HG03196 (cell line): ENCODE measurements around the gene IQCN.

Source experiments
- ATAC-seq: cut with Tn5 transposase; IDR thresholded peaks from one replicate; pipeline ENCODE4 v1.9.1; 2021; ENCODE audit not compliant: unreplicated experiment

IQCN gene

DNA sequence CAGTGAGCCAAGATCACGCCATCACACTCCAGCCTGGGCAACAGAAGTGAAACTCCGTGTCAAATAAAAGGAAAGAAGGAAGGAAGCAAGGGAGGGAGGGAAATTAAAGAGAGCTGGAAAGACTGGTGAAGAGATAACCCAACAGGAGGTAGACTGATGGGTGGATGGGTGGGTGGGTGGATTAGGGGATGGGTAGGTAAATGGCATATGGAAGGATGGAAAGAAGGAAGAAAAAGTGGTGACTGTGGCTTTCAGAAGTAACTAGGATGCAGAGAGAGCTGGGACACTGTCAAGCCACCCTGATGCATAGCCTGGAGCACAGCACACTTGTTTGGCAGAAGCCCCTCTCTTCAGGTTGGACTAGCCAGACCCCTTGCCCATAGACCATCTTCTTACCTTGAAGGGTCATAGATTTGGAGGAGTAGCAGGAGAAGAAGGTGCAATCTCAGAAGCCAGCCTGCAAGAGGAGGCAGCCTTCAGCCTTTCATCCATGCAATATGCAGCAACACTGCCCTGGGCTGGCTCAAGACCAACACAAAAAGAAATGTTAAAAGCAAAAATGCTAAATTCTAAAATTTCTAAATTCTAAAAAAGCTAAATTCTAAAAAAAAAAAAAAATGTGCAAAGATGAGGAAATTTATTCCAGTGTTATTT, 5.1 kb downstream of the IQCN start:
- ATAC-seq: no peak

DNA sequence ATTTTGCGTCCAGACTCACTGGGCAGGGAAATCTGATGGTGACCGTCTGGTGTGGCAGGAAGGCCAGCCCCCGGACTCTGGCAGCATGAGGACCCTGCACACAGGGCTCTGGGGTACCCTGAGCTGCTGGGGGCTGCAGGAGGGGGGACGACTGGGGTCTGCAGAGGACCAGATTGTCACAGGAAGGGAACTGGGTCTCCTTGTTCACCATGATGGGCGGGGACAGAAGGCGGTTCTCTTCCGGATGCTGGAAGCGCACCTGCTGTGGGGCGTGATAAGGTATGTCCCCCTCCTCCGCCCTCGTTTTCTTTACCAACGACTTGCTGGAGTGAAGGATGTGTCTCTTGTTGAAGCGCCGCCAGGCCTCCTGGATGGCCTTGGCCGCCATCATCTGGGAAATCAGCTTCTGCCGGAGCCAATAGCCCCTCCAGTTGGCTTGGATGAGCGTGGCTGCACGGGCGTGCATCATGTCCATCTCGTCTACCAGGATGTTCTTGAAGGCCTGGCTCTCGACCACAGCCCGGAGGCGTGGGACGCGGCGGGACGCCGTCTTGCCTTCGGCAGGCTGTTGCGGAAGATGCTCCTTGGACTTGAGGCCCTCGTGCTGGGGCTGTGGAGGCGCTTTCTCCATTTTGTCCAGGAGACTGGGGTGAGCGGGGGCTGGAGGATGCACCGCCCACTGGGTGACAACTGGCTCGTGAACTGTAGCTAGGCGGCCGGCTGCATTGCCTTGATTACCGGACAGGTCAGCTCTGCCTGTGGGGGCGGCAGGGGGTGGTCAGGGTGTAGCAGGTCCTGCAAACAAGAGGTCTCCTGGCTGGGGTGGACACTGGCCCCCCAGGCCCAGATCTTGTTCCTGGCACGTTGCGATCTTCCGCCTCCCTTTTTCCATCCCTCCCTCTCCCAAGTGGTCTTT, 7.2 kb downstream of the IQCN start:
- ATAC-seq: no peak

GRCh38 chr19:18265582-18265981, 8.7 kb downstream of the IQCN start:
- ATAC-seq: no peak

GRCh38 chr19:18264971-18265540, 9.2 kb downstream of the IQCN start:
- no peak for ATAC-seq

DNA sequence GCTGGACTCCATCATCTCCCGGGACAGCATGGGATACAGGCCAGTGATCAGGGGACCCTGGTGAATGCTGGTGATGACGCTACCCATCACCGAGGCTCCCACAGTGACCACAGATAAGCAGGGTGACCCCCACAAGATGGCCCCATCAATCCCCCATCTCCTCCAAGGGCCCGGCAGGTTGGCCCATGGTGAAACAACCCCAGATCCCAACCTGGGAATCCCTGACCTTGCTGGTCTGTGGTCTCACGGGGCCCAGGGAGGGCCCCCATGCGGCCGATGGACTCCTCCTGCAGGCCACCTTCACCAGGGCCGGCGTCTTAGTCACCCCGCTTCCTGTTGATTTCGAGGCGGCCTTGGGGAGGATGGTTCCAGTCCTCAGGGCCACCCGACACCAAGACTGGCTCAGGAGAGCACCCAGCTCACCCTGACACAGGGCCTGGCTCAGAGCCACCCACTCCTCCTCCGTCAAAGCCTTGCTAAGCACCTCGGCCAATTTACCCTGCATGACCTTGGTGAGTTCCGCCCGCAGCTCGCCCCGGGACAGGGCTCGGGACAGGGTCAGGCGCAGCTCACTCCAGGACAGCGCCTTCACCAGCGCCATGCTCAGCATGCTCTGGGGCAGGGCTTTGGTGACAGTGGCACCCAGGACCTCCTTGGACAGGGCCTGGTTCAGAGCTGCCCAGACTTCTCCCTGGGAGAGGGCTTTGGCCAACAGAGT, 10.0 kb downstream of the IQCN start:
- no peak for ATAC-seq

- ATAC-seq: no peak
Measured at GRCh38 chr19:18263324-18264136, 10.7 kb downstream of the IQCN start.

GRCh38 chr19:18262917-18263316, 11.3 kb downstream of the IQCN start:
- ATAC-seq: no peak

DNA sequence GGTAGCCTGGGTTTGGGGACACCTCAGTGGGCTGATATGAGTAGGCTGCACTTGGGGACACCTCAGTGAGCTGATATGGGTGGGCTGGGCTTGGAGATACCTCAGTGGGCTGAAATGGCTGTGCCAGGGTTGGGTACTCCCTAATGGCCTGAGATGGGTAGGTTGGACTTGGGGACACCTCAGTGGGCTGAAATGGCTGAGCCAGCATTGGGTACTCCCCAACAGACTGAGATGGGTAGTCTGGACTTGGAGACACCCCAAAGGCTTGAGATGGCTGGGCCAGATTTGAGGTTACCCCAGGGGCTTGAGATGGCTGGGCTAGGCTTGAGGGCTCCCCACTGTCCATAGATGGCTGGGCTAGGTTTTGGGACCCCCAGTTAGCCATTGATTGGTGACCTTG, 12.1 kb downstream of the IQCN start:
- ATAC-seq: no peak

DNA sequence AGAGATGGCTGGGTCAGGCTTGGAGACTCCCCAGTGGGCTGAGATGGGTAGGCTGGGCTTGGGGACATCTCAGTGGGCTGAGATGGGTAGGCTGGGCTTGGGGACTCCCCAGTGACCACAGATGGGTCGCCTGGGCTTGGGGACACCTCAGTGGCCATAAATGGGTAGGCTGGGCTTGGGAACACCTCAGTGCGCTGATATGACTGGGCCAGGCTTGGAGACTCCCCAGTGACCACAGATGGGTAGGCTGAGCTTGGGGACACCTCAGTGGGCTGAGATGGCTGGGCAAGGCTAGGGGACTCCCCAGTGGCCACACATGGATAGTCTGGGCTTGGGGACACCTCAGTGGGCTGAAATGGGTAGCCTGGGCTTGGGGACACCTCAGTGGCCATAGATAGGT, 12.8 kb downstream of the IQCN start:
- ATAC-seq: no peak

- no peak for ATAC-seq
Measured at GRCh38 chr19:18259893-18260292, 14.4 kb downstream of the IQCN start.

GRCh38 chr19:18257503-18258470, 16.5 kb downstream of the IQCN start:
- ATAC-seq: no peak

- ATAC-seq: no peak
Measured at GRCh38 chr19:18254546-18255503, 19.4 kb downstream of the IQCN start.

DNA sequence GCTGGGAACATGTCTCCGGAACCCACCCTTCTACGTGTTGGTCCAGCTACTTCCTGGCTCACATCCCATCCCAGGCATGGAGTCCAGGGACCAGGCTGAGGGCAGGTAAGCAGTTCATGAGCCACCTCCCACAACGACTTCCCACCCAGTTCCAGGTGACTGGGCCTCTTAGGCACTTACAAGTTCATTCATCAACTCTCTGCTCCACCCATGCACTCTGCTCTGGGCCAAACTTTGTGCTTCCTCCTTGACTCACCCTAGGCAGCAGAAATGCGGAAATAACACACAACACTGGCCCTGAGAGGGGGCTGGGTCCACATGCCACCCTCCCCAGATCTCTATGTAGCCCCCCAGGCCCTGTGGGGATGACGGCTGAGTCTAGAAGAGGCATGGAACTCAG, 20.5 kb downstream of the IQCN start:
- no peak for ATAC-seq

- no peak for ATAC-seq
Measured at GRCh38 chr19:18253130-18253529, 21.1 kb downstream of the IQCN start.

DNA sequence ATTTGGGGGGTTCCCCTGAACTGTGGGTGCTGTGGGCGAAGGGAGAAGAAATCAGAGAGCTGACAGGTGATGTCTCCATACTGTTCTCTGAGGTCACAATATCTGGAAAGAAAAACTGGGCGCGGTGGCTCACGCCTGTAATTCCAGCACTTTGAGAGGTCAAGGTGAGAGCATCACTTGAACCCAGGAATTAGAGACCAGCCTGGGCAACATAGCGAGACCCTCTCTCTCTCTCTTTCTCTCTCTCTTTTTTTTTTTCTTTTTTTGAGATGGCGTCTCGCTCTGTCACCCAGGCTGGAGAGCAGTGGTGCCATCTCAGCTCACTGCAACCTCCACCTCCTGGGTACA, 21.9 kb downstream of the IQCN start:
- no peak for ATAC-seq

- no peak for ATAC-seq
Measured at GRCh38 chr19:18251587-18252369, 22.5 kb downstream of the IQCN start.

GRCh38 chr19:18249834-18250233, 24.4 kb downstream of the IQCN start:
- ATAC-seq: no peak

DNA sequence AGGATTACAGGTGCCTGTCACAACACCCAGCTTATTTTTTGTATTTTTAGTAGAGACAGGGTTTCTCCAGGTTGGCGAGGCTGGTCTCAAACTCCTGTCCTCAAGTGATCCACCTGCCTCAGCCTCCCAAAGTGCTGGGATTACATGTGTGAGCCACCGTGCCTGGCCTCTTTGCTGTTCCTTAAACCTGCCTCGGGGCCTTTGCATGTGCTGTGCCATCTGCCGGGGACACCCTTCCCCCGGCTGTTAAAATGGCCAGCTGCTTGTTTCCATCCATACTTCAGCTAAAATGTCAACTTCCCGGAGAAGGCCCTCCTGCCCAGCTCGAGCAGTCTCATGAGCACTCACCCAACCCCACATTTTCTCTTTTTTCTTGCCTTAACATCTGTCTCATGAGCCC, 29.0 kb downstream of the IQCN start:
- ATAC-seq: no peak
